ENCODE data around the gene LMAN1L. TPM values are rescaled to one million over a fixed set of nuclear protein-coding genes. Genes with fewer than 3 reads are reported as not detected.

LMAN1L gene
- total and polyA plus RNA-seq, 2 experiments from 2014 or later: not detected

- Histone ChIP-seq H2AFZ (no peak overlapping the region), H3K4me2 (no peak overlapping the region), H3K27me3 (no peaks in the 10 kb centered on the region), H3K79me2 (no peaks in the 10 kb centered on the region), H4K20me1 (ENCODE audit: insufficient read depth, poor library complexity, severe bottlenecking) (no peaks in the 10 kb centered on the region), H3K9me3 (ENCODE audit: low read depth) (no peaks in the 10 kb centered on the region), H3K9me2 (replicated peaks; ENCODE audit: insufficient read depth) (no peaks in the 10 kb centered on the region), H3K36me3 (replicated peaks; ENCODE audit: insufficient read depth, low read depth) (no peaks in the 10 kb centered on the region), H3K4me3 (no peak overlapping the region), H3K4me1 (ENCODE audit: insufficient read depth) (no peaks in the 10 kb centered on the region), H3K27ac (no peak overlapping the region)
- no peak for DNase-seq (ENCODE audit: low spot score)
- TF ChIP-seq EZH2phosphoT487 (IDR thresholded peaks at IDR 0.05; ENCODE audit: low read depth, severe bottlenecking, unreplicated experiment) (no peak), EZH2 (IDR thresholded peaks at IDR 0.05; ENCODE audit: borderline replicate concordance) (no peak), CTCF (IDR thresholded peaks at IDR 0.05; ENCODE audit: poor library complexity) (no peak)
- 69% methylated on average over 4 of the region's 4 CpGs for WGBS (ENCODE audit: low lambda C conversion rate, missing lambda C conversion rate)
Observed at GRCh38 chr15:74808840-74809229, 3.8 kb upstream of the LMAN1L start.

GRCh38 chr15:74809242-74809641 is 3.4 kb upstream of the LMAN1L start:
- Histone ChIP-seq H2AFZ (no peak overlapping the region), H3K9me3 (ENCODE audit: low read depth) (no peaks in the 10 kb centered on the region), H3K4me3 (no peak overlapping the region), H3K4me2 (no peak overlapping the region), H3K4me1 (ENCODE audit: insufficient read depth) (no peaks in the 10 kb centered on the region), H3K27ac (no peak overlapping the region), H3K79me2 (no peaks in the 10 kb centered on the region), H3K27me3 (no peaks in the 10 kb centered on the region), H3K9me2 (replicated peaks; ENCODE audit: insufficient read depth) (no peaks in the 10 kb centered on the region), H4K20me1 (ENCODE audit: insufficient read depth, poor library complexity, severe bottlenecking) (no peaks in the 10 kb centered on the region), H3K36me3 (replicated peaks; ENCODE audit: insufficient read depth, low read depth) (no peaks in the 10 kb centered on the region)
- WGBS (ENCODE audit: low lambda C conversion rate, missing lambda C conversion rate): 75% methylated on average over 3 of the region's 5 CpGs
- TF ChIP-seq EZH2phosphoT487 (IDR thresholded peaks at IDR 0.05; ENCODE audit: low read depth, severe bottlenecking, unreplicated experiment) (no peak), CTCF (IDR thresholded peaks at IDR 0.05; ENCODE audit: poor library complexity) (no peak), EZH2 (IDR thresholded peaks at IDR 0.05; ENCODE audit: borderline replicate concordance) (no peak)
- DNase-seq (ENCODE audit: low spot score): no peak

- H3K36me3 ChIP-seq (replicated peaks; ENCODE audit: insufficient read depth, low read depth): no peaks in the 10 kb centered on the region
- H2AFZ ChIP-seq: no peak overlapping the region
- H3K4me3 ChIP-seq: no peak overlapping the region
- H3K4me1 ChIP-seq (ENCODE audit: insufficient read depth): no peaks in the 10 kb centered on the region
- H4K20me1 ChIP-seq (ENCODE audit: insufficient read depth, poor library complexity, severe bottlenecking): no peaks in the 10 kb centered on the region
- no peak overlapping the region for H3K4me2 ChIP-seq
- no peaks in the 10 kb centered on the region for H3K9me3 ChIP-seq (ENCODE audit: low read depth)
- no peak for TF ChIP-seq EZH2phosphoT487 (IDR thresholded peaks at IDR 0.05; ENCODE audit: low read depth, severe bottlenecking, unreplicated experiment)
- no peak for TF ChIP-seq CTCF (IDR thresholded peaks at IDR 0.05; ENCODE audit: poor library complexity)
- TF ChIP-seq EZH2 (IDR thresholded peaks at IDR 0.05; ENCODE audit: borderline replicate concordance): no peak
- no peaks in the 10 kb centered on the region for H3K79me2 ChIP-seq
- WGBS (ENCODE audit: low lambda C conversion rate, missing lambda C conversion rate): 85% methylated on average over 3 of the region's 3 CpGs
- no peak for DNase-seq (ENCODE audit: low spot score)
- no peak overlapping the region for H3K27ac ChIP-seq
- H3K27me3 ChIP-seq: no peaks in the 10 kb centered on the region
- H3K9me2 ChIP-seq (replicated peaks; ENCODE audit: insufficient read depth): no peaks in the 10 kb centered on the region
Observed at GRCh38 chr15:74809956-74810355, 2.7 kb upstream of the LMAN1L start.
